ENCODE results near the gene PSEN2. TPM values are rescaled to one million over a fixed set of nuclear protein-coding genes. Genes with fewer than 3 reads are reported as not detected.
A peak's percentile ranks its signal among the peaks of the same experiment; 100 is the strongest.

Gene PSEN2
- total and polyA plus RNA-seq, 5 donors from 2014 or later = 1.8 to 3.7 (median 3.4) TPM

DNA sequence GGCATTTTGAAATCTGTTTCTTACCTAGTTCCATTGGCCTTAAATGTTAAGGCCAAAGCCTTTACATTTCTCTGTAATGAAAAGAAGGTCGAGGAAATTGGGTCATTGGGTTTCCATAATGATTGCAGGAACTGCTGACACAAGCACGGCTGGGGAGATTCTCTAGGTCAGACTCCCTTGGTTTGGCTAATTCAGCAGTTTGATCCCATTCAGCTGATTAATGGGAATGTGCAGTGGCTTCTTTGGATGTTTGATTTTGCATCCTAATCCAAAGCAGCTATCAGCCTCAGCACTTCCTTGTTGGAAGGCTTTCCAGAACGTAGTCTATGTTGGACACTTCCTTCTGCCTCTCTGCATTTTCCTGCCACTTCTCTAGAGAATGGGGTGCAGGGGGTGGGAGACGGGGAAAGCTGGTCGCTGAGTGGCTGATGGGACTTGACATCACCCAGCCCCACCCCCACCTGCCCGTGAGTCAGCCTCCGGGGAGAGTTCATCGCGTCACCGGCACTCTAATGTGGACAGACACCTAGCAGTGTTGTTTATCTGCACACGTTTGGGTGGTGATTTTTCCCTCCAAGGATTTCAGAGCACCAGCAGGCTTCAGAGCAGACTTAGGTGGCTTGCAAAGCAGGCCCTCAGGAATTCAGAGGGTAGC is 5.4 kb downstream of the PSEN2 start:
- Histone ChIP-seq H3K27ac (ENCODE audit: insufficient read depth, low read length, poor library complexity, severe bottlenecking) (no peak overlapping the region), H3K4me3 (ENCODE audit: low read depth, low read length) (no peak overlapping the region), H3K27me3 (ENCODE audit: control insufficient read depth, insufficient read depth, low read length) (peaks cover 7% of the 10 kb centered on the region), H3K36me3 (ENCODE audit: control insufficient read depth, insufficient read depth, low read length) (no peaks in the 10 kb centered on the region), H3K9me3 (ENCODE audit: control insufficient read depth in 2 of 2, low read length in 2 of 2) (no peaks in the 10 kb centered on the region), H3K4me1 (ENCODE audit: control insufficient read depth, insufficient read depth, low read length, poor library complexity, severe bottlenecking) (peaks cover 7% of the 10 kb centered on the region)
- no peaks in the 10 kb centered on the region for H3K36me3 Mint-ChIP-seq
- ATAC-seq (ENCODE audit: low read depth in 2 of 2) (no peak), DNase-seq (no peak)
- peaks cover 0 to 8% (median 4%) of the 10 kb centered on the region in 4 donors for H3K4me1 Mint-ChIP-seq
- H3K9me3 Mint-ChIP-seq = peaks cover 0 to 3% (median 0%) of the 10 kb centered on the region in 7 donors
- H3K27ac Mint-ChIP-seq = no peak overlapping the region
- H3K27me3 Mint-ChIP-seq = peaks cover 22% of the 10 kb centered on the region
- no peak overlapping the region for H3K4me3 Mint-ChIP-seq

DNA sequence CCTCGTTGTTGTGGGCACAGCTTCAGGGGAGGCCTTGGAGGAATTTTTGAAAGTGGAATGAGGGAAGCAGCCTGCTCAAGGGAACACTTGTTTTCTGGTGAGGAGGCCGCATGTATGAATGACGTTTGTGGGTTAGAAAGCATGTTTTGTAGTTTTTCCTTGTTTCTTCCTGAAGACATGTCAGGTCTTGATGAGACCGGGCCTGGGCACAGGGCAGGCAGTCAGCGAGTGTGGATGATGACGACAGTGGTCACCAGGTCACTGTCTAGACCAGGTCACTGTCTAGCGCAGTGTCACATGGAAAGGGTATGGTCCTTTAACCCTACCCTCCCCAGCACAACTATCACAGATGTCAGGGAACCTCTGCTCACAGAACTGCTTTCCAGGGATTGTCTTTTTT is 7.3 kb downstream of the PSEN2 start:
- Mint-ChIP-seq H3K9me3 (peaks cover 0 to 3% (median 0%) of the 10 kb centered on the region in 7 donors), H3K27ac (no peak overlapping the region), H3K27me3 (peaks cover 6% of the 10 kb centered on the region), H3K4me3 (no peak overlapping the region), H3K36me3 (no peaks in the 10 kb centered on the region), H3K4me1 (peaks cover 3 to 11% (median 7%) of the 10 kb centered on the region in 4 donors)
- H3K9me3 ChIP-seq (ENCODE audit: control insufficient read depth in 2 of 2, low read length in 2 of 2) = no peaks in the 10 kb centered on the region
- DNase-seq (no peak), ATAC-seq (ENCODE audit: low read depth in 2 of 2) (no peak)
- H3K4me1 ChIP-seq (ENCODE audit: control insufficient read depth, insufficient read depth, low read length, poor library complexity, severe bottlenecking) = peaks cover 9% of the 10 kb centered on the region
- H3K36me3 ChIP-seq (ENCODE audit: control insufficient read depth, insufficient read depth, low read length) = no peaks in the 10 kb centered on the region
- H3K27ac ChIP-seq (ENCODE audit: insufficient read depth, low read length, poor library complexity, severe bottlenecking) = no peak overlapping the region
- H3K27me3 ChIP-seq (ENCODE audit: control insufficient read depth, insufficient read depth, low read length) = no peaks in the 10 kb centered on the region
- H3K4me3 ChIP-seq (ENCODE audit: low read depth, low read length) = no peak overlapping the region

DNA sequence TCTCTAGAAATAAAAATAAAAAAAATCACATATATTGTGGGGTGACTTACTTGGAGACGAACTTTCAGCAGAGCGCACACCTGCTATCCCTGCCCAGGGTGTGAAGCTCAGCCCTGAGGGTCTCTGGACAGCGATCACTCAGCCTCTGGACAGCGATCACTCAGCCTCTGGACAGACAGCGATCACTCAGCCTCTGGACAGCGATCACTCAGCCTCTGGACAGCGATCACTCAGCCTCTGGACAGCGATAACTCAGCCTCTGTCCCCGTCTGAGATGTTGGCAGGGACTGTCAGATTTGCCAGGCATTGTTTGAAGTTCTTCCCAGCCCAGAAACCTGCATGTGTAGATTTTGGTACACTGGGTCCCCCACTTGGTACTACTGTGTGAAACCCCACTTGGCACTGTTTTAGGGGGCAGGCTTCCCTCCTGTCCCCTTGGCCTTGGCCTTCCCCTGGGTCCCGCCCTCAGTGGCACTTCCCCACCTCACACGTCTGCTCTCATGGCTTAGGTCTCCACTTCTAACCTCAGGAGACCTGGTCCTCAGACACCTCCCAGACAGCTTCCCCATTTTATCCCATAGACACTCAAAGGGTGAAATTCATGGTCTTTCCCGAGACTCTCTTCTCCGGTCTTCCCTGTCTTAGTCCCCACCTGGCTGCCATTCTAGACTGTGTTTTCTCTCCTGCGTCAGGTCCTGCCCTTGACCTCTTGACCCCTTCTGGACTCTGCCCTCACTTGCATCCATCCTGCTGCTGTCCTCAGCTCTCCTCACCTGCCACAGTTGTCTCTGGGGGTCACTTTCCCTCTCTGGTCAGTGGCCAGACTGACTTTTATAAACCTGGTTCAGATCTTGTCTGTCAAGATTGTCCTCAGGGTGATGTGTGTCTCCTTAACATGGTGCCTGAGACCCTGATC is 10.2 kb downstream of the PSEN2 start:
- no peak overlapping the region for H3K27ac ChIP-seq (ENCODE audit: insufficient read depth, low read length, poor library complexity, severe bottlenecking)
- H3K9me3 ChIP-seq (ENCODE audit: control insufficient read depth in 2 of 2, low read length in 2 of 2) = no peaks in the 10 kb centered on the region
- no peak for ATAC-seq (ENCODE audit: low read depth in 2 of 2)
- no peaks in the 10 kb centered on the region for H3K36me3 ChIP-seq (ENCODE audit: control insufficient read depth, insufficient read depth, low read length)
- H3K27me3 Mint-ChIP-seq = no peaks in the 10 kb centered on the region
- no peak for DNase-seq
- no peaks in the 10 kb centered on the region for H3K36me3 Mint-ChIP-seq
- peaks cover 6 to 39% (median 20%) of the 10 kb centered on the region in 4 donors for H3K4me1 Mint-ChIP-seq
- peak overlapping the region in 3 of 4 donors; percentile 24 to 54 (median 32) for H3K4me3 Mint-ChIP-seq
- no peaks in the 10 kb centered on the region for H3K27me3 ChIP-seq (ENCODE audit: control insufficient read depth, insufficient read depth, low read length)
- peaks cover 0 to 2% (median 0%) of the 10 kb centered on the region in 7 donors for H3K9me3 Mint-ChIP-seq
- H3K27ac Mint-ChIP-seq = peak overlapping the region; percentile 5 to 91 (median 89)
- H3K4me1 ChIP-seq (ENCODE audit: control insufficient read depth, insufficient read depth, low read length, poor library complexity, severe bottlenecking) = peaks cover 34% of the 10 kb centered on the region
- H3K4me3 ChIP-seq (ENCODE audit: low read depth, low read length) = no peak overlapping the region

DNA sequence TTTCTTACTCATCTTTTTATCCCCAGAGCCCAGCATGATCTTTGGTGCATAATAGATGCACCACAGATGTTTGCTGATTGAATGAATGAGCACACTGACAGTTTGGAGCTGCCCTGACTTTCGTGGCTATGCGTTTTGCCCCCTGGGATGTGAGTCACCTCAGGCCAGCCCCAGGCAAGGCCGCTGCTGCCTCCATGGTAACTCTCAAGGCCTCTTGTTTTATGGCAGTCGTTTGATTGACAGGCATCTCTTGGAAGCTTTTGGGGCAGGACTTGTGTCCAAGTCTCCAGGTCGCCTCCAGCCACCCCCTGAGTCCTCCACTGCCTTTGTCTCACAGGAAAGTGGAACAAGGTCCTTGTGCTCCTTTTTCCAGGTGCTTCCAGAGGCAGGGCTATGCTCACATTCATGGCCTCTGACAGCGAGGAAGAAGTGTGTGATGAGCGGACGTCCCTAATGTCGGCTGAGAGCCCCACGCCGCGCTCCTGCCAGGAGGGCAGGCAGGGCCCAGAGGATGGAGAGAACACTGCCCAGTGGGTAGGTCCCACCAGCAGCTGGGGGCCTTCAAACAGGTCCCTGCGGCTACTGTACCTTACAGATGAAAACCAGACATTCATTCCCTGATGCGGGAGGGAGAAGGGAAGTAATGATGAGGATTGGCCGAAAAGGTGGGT is 11.2 kb downstream of the PSEN2 start:
- H3K9me3 ChIP-seq (ENCODE audit: control insufficient read depth in 2 of 2, low read length in 2 of 2) = no peaks in the 10 kb centered on the region
- no peaks in the 10 kb centered on the region for H3K27me3 ChIP-seq (ENCODE audit: control insufficient read depth, insufficient read depth, low read length)
- H3K27ac Mint-ChIP-seq = peak overlapping the region; percentile 89 to 93 (median 92)
- H3K27ac ChIP-seq (ENCODE audit: insufficient read depth, low read length, poor library complexity, severe bottlenecking) = peak overlapping the region; percentile 77
- peaks cover 6 to 46% (median 25%) of the 10 kb centered on the region in 4 donors for H3K4me1 Mint-ChIP-seq
- H3K4me3 ChIP-seq (ENCODE audit: low read depth, low read length) = peak overlapping the region; percentile 90
- no peaks in the 10 kb centered on the region for H3K36me3 Mint-ChIP-seq
- H3K36me3 ChIP-seq (ENCODE audit: control insufficient read depth, insufficient read depth, low read length) = no peaks in the 10 kb centered on the region
- DNase-seq (no peak), ATAC-seq (ENCODE audit: low read depth in 2 of 2) (no peak)
- peak overlapping the region; percentile 32 to 85 (median 59) for H3K4me3 Mint-ChIP-seq
- no peaks in the 10 kb centered on the region for H3K27me3 Mint-ChIP-seq
- H3K4me1 ChIP-seq (ENCODE audit: control insufficient read depth, insufficient read depth, low read length, poor library complexity, severe bottlenecking) = peaks cover 38% of the 10 kb centered on the region
- peaks cover 0 to 2% (median 0%) of the 10 kb centered on the region in 7 donors for H3K9me3 Mint-ChIP-seq

DNA sequence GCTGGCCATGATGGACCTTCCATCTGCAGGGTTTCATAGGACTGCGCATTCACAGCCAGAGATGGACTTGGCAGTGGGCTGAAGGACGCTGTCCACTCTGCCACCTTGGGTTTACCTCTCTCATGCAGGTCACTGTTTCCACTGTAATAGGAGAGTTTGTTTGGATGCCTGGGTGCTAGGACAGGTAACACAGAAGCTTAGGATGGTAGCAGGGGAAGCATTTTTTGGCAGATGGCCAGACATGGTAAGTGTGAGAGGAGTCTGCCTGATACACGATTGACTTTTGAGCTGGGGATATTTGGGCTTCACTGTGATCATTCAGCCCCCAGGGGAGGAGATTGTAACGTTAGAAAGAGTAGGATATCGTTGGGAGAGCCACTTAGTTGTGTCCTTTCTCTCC is 11.8 kb downstream of the PSEN2 start:
- DNase-seq (peak in 2 of 3 donors; percentile 19 to 50), ATAC-seq (ENCODE audit: low read depth in 2 of 2) (peak in 1 of 2 donors; percentile 2)
- H3K4me1 Mint-ChIP-seq = peaks cover 6 to 46% (median 25%) of the 10 kb centered on the region in 4 donors
- H3K9me3 Mint-ChIP-seq = peaks cover 0 to 2% (median 0%) of the 10 kb centered on the region in 7 donors
- Histone ChIP-seq H3K36me3 (ENCODE audit: control insufficient read depth, insufficient read depth, low read length) (no peaks in the 10 kb centered on the region), H3K4me1 (ENCODE audit: control insufficient read depth, insufficient read depth, low read length, poor library complexity, severe bottlenecking) (peaks cover 38% of the 10 kb centered on the region), H3K27ac (ENCODE audit: insufficient read depth, low read length, poor library complexity, severe bottlenecking) (peak overlapping the region; percentile 77), H3K27me3 (ENCODE audit: control insufficient read depth, insufficient read depth, low read length) (no peaks in the 10 kb centered on the region), H3K9me3 (ENCODE audit: control insufficient read depth in 2 of 2, low read length in 2 of 2) (no peaks in the 10 kb centered on the region), H3K4me3 (ENCODE audit: low read depth, low read length) (peak overlapping the region; percentile 90)
- peak overlapping the region; percentile 89 to 93 (median 92) for H3K27ac Mint-ChIP-seq
- H3K27me3 Mint-ChIP-seq = no peaks in the 10 kb centered on the region
- H3K4me3 Mint-ChIP-seq = peak overlapping the region; percentile 42 to 85 (median 70)
- H3K36me3 Mint-ChIP-seq = no peaks in the 10 kb centered on the region

DNA sequence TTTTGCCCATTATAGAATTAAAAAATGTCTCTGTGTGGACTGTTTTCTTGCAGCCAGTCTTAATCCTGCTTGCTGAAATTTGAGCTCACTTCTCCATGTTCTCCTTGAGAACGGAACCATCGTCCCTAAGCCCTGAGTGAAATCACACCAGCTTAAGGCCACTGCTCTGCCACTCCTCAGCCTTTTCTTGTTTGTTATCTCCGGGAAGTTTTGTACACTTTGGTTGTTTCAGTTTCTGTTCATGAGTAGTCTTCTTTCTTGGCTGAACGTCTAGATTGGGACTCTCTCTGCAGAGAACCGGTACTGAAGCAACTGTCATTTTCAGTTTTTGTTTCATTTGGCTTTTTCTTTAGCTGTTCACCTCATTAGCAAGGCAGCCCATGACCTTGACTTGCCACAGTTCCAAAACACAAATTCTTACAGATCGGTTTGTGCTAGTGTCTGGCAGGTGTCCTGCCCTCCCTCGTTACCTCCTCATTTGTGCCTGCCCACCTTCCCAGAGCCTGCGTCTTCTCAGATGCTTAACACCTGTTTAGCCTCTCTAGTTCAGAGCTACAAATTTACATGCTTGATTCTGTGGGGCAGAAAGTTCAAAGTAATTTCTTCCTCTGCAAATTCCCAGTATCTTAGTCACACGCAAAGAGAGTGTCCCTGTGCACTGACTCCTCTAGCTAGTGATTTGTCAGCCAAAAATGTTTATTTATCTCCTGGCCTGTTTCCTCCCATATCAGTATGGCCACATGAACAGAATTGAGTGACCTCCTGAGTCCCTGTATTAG is 12.4 kb downstream of the PSEN2 start:
- ATAC-seq (ENCODE audit: low read depth in 2 of 2) (peak; percentile 79 to 89), DNase-seq (peak in 2 of 3 donors; percentile 60 to 88)
- Mint-ChIP-seq H3K27ac (peak overlapping the region; percentile 89 to 93 (median 92)), H3K9me3 (peaks cover 0 to 2% (median 0%) of the 10 kb centered on the region in 7 donors), H3K36me3 (no peaks in the 10 kb centered on the region), H3K4me3 (peak overlapping the region; percentile 42 to 85 (median 70)), H3K4me1 (peaks cover 6 to 46% (median 25%) of the 10 kb centered on the region in 4 donors), H3K27me3 (no peaks in the 10 kb centered on the region)
- Histone ChIP-seq H3K4me3 (ENCODE audit: low read depth, low read length) (peak overlapping the region; percentile 90), H3K4me1 (ENCODE audit: control insufficient read depth, insufficient read depth, low read length, poor library complexity, severe bottlenecking) (peaks cover 38% of the 10 kb centered on the region), H3K36me3 (ENCODE audit: control insufficient read depth, insufficient read depth, low read length) (no peaks in the 10 kb centered on the region), H3K27ac (ENCODE audit: insufficient read depth, low read length, poor library complexity, severe bottlenecking) (peak overlapping the region; percentile 77), H3K27me3 (ENCODE audit: control insufficient read depth, insufficient read depth, low read length) (no peaks in the 10 kb centered on the region), H3K9me3 (ENCODE audit: control insufficient read depth in 2 of 2, low read length in 2 of 2) (no peaks in the 10 kb centered on the region)

DNA sequence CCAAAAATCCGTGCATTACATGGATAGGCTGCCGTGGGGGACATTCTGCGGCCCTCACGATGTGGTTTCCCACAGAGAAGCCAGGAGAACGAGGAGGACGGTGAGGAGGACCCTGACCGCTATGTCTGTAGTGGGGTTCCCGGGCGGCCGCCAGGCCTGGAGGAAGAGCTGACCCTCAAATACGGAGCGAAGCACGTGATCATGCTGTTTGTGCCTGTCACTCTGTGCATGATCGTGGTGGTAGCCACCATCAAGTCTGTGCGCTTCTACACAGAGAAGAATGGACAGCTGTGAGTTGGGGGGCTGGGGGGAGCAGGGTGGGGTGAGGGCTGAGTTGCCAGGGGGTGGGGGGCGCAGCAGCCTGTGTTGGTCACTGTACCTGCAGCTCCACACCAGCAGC is 13.2 kb downstream of the PSEN2 start:
- H3K27ac ChIP-seq (ENCODE audit: insufficient read depth, low read length, poor library complexity, severe bottlenecking) = no peak overlapping the region
- H3K9me3 ChIP-seq (ENCODE audit: control insufficient read depth in 2 of 2, low read length in 2 of 2) = no peaks in the 10 kb centered on the region
- H3K4me3 Mint-ChIP-seq = peak overlapping the region; percentile 42 to 85 (median 70)
- peak overlapping the region in 2 of 3 donors; percentile 89 to 92 for H3K27ac Mint-ChIP-seq
- peaks cover 6 to 46% (median 25%) of the 10 kb centered on the region in 4 donors for H3K4me1 Mint-ChIP-seq
- H3K4me3 ChIP-seq (ENCODE audit: low read depth, low read length) = peak overlapping the region; percentile 90
- ATAC-seq (ENCODE audit: low read depth in 2 of 2) = no peak
- H3K36me3 ChIP-seq (ENCODE audit: control insufficient read depth, insufficient read depth, low read length) = no peaks in the 10 kb centered on the region
- H3K36me3 Mint-ChIP-seq = no peaks in the 10 kb centered on the region
- peaks cover 38% of the 10 kb centered on the region for H3K4me1 ChIP-seq (ENCODE audit: control insufficient read depth, insufficient read depth, low read length, poor library complexity, severe bottlenecking)
- H3K27me3 ChIP-seq (ENCODE audit: control insufficient read depth, insufficient read depth, low read length) = no peaks in the 10 kb centered on the region
- H3K27me3 Mint-ChIP-seq = no peaks in the 10 kb centered on the region
- no peak for DNase-seq
- peaks cover 0 to 2% (median 0%) of the 10 kb centered on the region in 7 donors for H3K9me3 Mint-ChIP-seq
